Activated CD4-positive, alpha-beta T cell treated with anti-CD3 and anti-CD28 coated beads, Interleukin-2, amount 50 U/mL, for 4 hours (primary cell): ENCODE results near the gene TMEM126A.

Source experiments
- DNase-seq, 2 experiments: peaks; one replicate each; pipeline ENCODE4 v3.0.0-alpha.2; 2020

Gene TMEM126A

DNA sequence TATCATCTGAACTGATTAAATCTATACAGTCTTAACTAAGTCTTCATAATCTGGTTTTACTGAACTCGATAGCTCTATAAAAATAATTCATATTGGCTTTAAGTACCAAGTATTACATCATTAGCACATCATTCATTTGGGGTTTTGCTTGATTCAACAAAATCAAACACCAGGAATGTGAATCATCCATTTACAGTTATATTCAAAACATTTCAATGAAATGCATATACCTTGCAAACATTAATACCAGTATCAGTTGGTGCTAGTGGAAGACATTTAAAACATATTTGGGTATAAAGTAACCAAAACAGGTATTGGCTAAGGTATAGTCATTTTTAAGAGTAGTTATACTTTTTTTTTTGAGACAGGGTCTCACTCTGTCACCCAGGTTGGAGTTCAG is 50.4 kb downstream of the TMEM126A start:
- no peak for DNase-seq

DNA sequence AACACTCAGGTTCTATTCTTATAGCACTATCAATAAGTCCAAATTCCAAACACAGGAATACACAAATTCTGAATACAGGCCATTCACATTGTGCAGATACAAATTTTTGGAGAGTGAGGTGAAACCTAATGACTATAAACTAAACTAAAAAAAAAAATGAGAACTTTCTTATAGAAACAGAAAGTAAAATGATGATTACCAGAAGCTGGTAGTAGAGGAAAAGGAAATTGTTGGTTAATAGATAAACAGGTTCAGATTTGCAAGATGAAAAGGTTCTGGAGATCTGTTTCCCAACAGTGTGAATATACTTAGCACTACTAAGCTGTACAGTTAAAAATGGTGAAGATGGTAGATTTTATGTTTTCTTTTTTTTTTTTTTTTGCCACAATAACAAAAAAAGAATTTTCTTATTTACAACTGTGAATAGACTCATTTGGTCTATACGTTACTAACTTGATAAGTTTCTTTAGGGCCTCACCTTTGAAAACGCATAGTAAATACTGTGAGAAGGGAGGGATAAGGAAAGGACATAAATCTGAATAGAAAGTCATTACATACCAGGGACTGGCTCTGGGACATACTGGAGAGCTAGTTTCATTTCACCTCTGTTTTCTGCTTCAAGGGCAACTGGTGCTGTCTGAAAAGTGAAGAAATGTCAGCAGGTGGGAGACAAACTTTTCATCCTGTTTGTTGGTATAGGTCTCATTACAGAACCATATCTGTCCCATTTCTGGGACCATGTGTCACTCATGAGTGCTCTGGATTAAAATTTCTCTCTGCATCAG is 52.4 kb downstream of the TMEM126A start:
- DNase-seq, result no peak

DNA sequence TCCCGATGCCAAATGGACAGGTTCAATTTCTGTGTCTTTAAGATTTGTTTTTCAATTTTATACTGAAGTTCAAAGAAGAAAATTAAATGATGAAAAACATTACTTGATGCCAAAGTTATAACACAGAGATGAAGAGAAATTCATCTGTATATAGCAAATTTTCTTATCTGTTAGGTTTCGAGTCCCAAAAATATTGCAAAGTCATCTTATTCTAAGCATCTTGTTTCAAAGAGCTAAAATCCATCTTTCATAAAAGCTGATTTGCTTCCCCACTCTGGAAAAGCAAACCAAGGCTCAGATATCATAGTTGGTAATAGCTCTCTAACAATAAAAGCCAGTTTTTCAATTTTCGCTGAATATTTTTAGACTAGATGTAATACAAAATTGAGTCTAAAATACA is 57.2 kb downstream of the TMEM126A start:
- DNase-seq, result no peak

DNA sequence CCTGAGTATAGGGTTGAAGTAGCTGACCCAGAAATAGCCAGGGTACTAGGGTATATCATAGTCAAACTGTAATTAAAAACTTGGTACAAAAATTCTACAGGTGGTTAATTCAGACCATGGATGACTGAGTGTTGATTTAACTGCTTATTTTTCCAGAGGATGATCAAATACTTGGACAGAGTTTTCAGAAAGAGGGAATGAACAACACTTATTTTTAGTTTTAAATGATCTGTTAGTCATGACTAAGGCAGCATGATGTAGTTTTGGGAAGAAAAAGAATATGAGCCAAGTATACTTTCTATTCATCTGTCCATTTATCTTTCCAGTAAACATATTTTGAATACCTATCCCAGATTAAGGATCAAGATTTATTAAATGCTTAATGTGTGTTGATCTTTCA is 58.0 kb downstream of the TMEM126A start:
- DNase-seq, result no peak
